Femur (tissue), 1 donor: ENCODE measurements around the gene GARIN5B.
A peak's percentile ranks its signal among the peaks of the same experiment; 100 is the strongest.

ENCODE experiments used
- DNase-seq: peaks from one replicate; pipeline ENCODE4 v3.0.0-alpha.2; 2017

Gene GARIN5B

GRCh38 chr19:55319785-55320184, 43.3 kb downstream of the GARIN5B start:
- DNase-seq: peak; percentile 61

- no peak for DNase-seq
These were observed 46.4 kb downstream of the GARIN5B start for GRCh38 chr19:55316646-55317045.

- no peak for DNase-seq
These were observed 47.0 kb downstream of the GARIN5B start for GRCh38 chr19:55315956-55316525.

GRCh38 chr19:55314396-55314795, 48.7 kb downstream of the GARIN5B start:
- DNase-seq: no peak

GRCh38 chr19:55312621-55313512, 50.2 kb downstream of the GARIN5B start:
- DNase-seq: no peak

- no peak for DNase-seq
These were observed 51.3 kb downstream of the GARIN5B start for GRCh38 chr19:55311797-55312196.

- DNase-seq: no peak
These were observed 51.7 kb downstream of the GARIN5B start for GRCh38 chr19:55311397-55311796.

- DNase-seq: no peak
These were observed 52.6 kb downstream of the GARIN5B start for GRCh38 chr19:55310498-55310897.

- no peak for DNase-seq
These were observed 53.6 kb downstream of the GARIN5B start for GRCh38 chr19:55309448-55309847.

GRCh38 chr19:55308281-55308680, 54.8 kb downstream of the GARIN5B start:
- no peak for DNase-seq

- no peak for DNase-seq
These were observed 56.3 kb downstream of the GARIN5B start for GRCh38 chr19:55306712-55307111.

GRCh38 chr19:55305983-55306562, 57.0 kb downstream of the GARIN5B start:
- no peak for DNase-seq

- DNase-seq: peak; percentile 51
These were observed 57.6 kb downstream of the GARIN5B start for GRCh38 chr19:55305491-55305890.

- no peak for DNase-seq
These were observed 58.1 kb downstream of the GARIN5B start for GRCh38 chr19:55304980-55305379.
